Measurements from ENCODE around the gene KLHDC10.

Gene KLHDC10

GRCh38 chr7:130144312-130145171, 74.2 kb downstream of the KLHDC10 start:
- no peak for TF ChIP-seq FOXP2 (optimal IDR thresholded peaks at IDR 0.05; ENCODE audit: borderline replicate concordance, extremely low read depth, extremely low read length, insufficient read depth)
- no peak for TF ChIP-seq REST (IDR thresholded peaks at IDR 0.05; ENCODE audit: insufficient read depth in 1 of 2, low read depth in 2 of 2, low read length in 2 of 2)
- TF ChIP-seq SIN3A (IDR thresholded peaks at IDR 0.05; ENCODE audit: borderline replicate concordance, insufficient read depth, low read length): no peak
- no peak for TF ChIP-seq TAF1 (IDR thresholded peaks at IDR 0.05; ENCODE audit: borderline replicate concordance, insufficient read depth, low read length)
- no peak for TF ChIP-seq POLR2AphosphoS5 (IDR thresholded peaks at IDR 0.05; ENCODE audit: low read depth, low read length)

- no peak for TF ChIP-seq SIN3A (IDR thresholded peaks at IDR 0.05; ENCODE audit: borderline replicate concordance, insufficient read depth, low read length)
- TF ChIP-seq TAF1 (IDR thresholded peaks at IDR 0.05; ENCODE audit: borderline replicate concordance, insufficient read depth, low read length): no peak
- no peak for TF ChIP-seq REST (IDR thresholded peaks at IDR 0.05; ENCODE audit: insufficient read depth in 1 of 2, low read depth in 2 of 2, low read length in 2 of 2)
- TF ChIP-seq FOXP2 (optimal IDR thresholded peaks at IDR 0.05; ENCODE audit: borderline replicate concordance, extremely low read depth, extremely low read length, insufficient read depth): no peak
- no peak for TF ChIP-seq POLR2AphosphoS5 (IDR thresholded peaks at IDR 0.05; ENCODE audit: low read depth, low read length)
These were observed 75.2 kb downstream of the KLHDC10 start for GRCh38 chr7:130145424-130146100.

GRCh38 chr7:130146693-130147405, 76.5 kb downstream of the KLHDC10 start:
- TF ChIP-seq FOXP2 (optimal IDR thresholded peaks at IDR 0.05; ENCODE audit: borderline replicate concordance, extremely low read depth, extremely low read length, insufficient read depth) (no peak), POLR2AphosphoS5 (IDR thresholded peaks at IDR 0.05; ENCODE audit: low read depth, low read length) (no peak), TAF1 (IDR thresholded peaks at IDR 0.05; ENCODE audit: borderline replicate concordance, insufficient read depth, low read length) (no peak), REST (IDR thresholded peaks at IDR 0.05; ENCODE audit: insufficient read depth in 1 of 2, low read depth in 2 of 2, low read length in 2 of 2) (no peak), SIN3A (IDR thresholded peaks at IDR 0.05; ENCODE audit: borderline replicate concordance, insufficient read depth, low read length) (no peak)

GRCh38 chr7:130147710-130148325, 77.5 kb downstream of the KLHDC10 start:
- TF ChIP-seq POLR2AphosphoS5 (IDR thresholded peaks at IDR 0.05; ENCODE audit: low read depth, low read length) (no peak), SIN3A (IDR thresholded peaks at IDR 0.05; ENCODE audit: borderline replicate concordance, insufficient read depth, low read length) (no peak), REST (IDR thresholded peaks at IDR 0.05; ENCODE audit: insufficient read depth in 1 of 2, low read depth in 2 of 2, low read length in 2 of 2) (no peak), TAF1 (IDR thresholded peaks at IDR 0.05; ENCODE audit: borderline replicate concordance, insufficient read depth, low read length) (no peak), FOXP2 (optimal IDR thresholded peaks at IDR 0.05; ENCODE audit: borderline replicate concordance, extremely low read depth, extremely low read length, insufficient read depth) (no peak)
